Mesenchymal stem cell (in vitro differentiated cells and primary cell): ENCODE results near the gene ZBED4.

Experiments
- DNase-seq: peaks from one replicate; pipeline ENCODE4 v3.0.0-alpha.2; 2013
- H2AFZ ChIP-seq: one replicate; pipeline ENCODE4 v1.6.1; 2013; ENCODE audit warnings: low read depth, mild to moderate bottlenecking, control low read depth, inconsistent platforms, low read length, moderate library complexity
- H2AK5ac ChIP-seq: 2 replicates; pipeline ENCODE4 v1.6.1; 2013; ENCODE audit warnings: low read length, moderate library complexity, mild to moderate bottlenecking, inconsistent platforms; ENCODE audit not compliant: severe bottlenecking
- H2BK120ac ChIP-seq: one replicate; pipeline ENCODE4 v1.6.1; 2013; ENCODE audit warnings: low read depth, mild to moderate bottlenecking, inconsistent platforms, low read length, moderate library complexity
- H2BK12ac ChIP-seq, 2 experiments: one replicate each; pipeline ENCODE4 v1.6.1; 2013; ENCODE audit warnings: inconsistent platforms in 2 of 2, low read length in 2 of 2, mild to moderate bottlenecking in 2 of 2, moderate library complexity in 2 of 2, control low read depth in 1 of 2
- H2BK15ac ChIP-seq: one replicate; pipeline ENCODE4 v1.6.1; 2013; ENCODE audit warnings: mild to moderate bottlenecking, low read depth, inconsistent platforms; ENCODE audit not compliant: poor library complexity, severe bottlenecking
- H2BK5ac ChIP-seq: 2 replicates; pipeline ENCODE4 v1.6.1; 2013; ENCODE audit warnings: low read depth, mild to moderate bottlenecking, low read length, control low read depth, inconsistent platforms; ENCODE audit not compliant: poor library complexity, severe bottlenecking
- H3K14ac ChIP-seq, 2 experiments: one replicate each; pipeline ENCODE4 v1.6.1; 2013; ENCODE audit warnings: inconsistent platforms in 2 of 2, low read length in 2 of 2, control low read depth in 1 of 2, mild to moderate bottlenecking in 1 of 2, moderate library complexity in 1 of 2
- H3K18ac ChIP-seq, 2 experiments: one replicate each; pipeline ENCODE4 v1.6.1; 2013; ENCODE audit warnings: inconsistent platforms in 2 of 2, low read length in 2 of 2, control low read depth in 1 of 2, low read depth in 1 of 2, mild to moderate bottlenecking in 1 of 2
- H3K23ac ChIP-seq, 2 experiments: one replicate each; pipeline ENCODE4 v1.6.1; 2013; ENCODE audit warnings: inconsistent platforms in 2 of 2, low read length in 2 of 2, mild to moderate bottlenecking in 2 of 2, moderate library complexity in 2 of 2, control low read depth in 1 of 2
- H3K27ac ChIP-seq: 2 replicates; pipeline ENCODE4 v1.5.1; 2013; ENCODE audit warnings: mild to moderate bottlenecking, moderate library complexity, low read length, control low read depth, inconsistent platforms; ENCODE audit not compliant: poor library complexity, severe bottlenecking
- H3K27me3 ChIP-seq, 2 experiments: 2 replicates each; pipeline versions ENCODE4 v1.6.1 to v1.7.0; 2013; ENCODE audit warnings: low read length in 2 of 2, mild to moderate bottlenecking in 2 of 2, moderate library complexity in 2 of 2, control low read depth in 1 of 2, inconsistent platforms in 1 of 2; ENCODE audit not compliant: control insufficient read depth in 1 of 2, insufficient read depth in 1 of 2
- H3K36me3 ChIP-seq, 2 experiments: 2 replicates each; pipeline versions ENCODE4 v1.6.1 to v1.7.0; 2013; ENCODE audit warnings: low read length in 2 of 2, control low read depth in 1 of 2, inconsistent platforms in 1 of 2, low read depth in 1 of 2, mild to moderate bottlenecking in 1 of 2; ENCODE audit not compliant: insufficient read depth in 2 of 2, control insufficient read depth in 1 of 2
- H3K4ac ChIP-seq, 2 experiments: one replicate each; pipeline ENCODE4 v1.6.1; 2013; ENCODE audit warnings: inconsistent platforms in 2 of 2, low read length in 2 of 2, mild to moderate bottlenecking in 2 of 2, moderate library complexity in 2 of 2, control low read depth in 1 of 2, low read depth in 1 of 2
- H3K4me1 ChIP-seq: 2 replicates; pipeline ENCODE4 v1.6.1; 2013; ENCODE audit warnings: low read depth, low read length, control low read depth; ENCODE audit not compliant: control insufficient read depth, insufficient read depth
- H3K4me2 ChIP-seq: 2 replicates; pipeline ENCODE4 v1.6.1; 2013; ENCODE audit warnings: low read length, mild to moderate bottlenecking, inconsistent platforms; ENCODE audit not compliant: poor library complexity, severe bottlenecking
- H3K4me3 ChIP-seq, 2 experiments: 2 replicates each; pipeline versions ENCODE4 v1.5.1 to v1.7.0; 2013; ENCODE audit warnings: low read length in 2 of 2, mild to moderate bottlenecking in 2 of 2, control low read depth in 1 of 2, low read depth in 1 of 2; ENCODE audit not compliant: insufficient read depth in 1 of 2
- H3K79me1 ChIP-seq: replicated peaks from 2 replicates; pipeline ENCODE4 v1.6.1; 2013; ENCODE audit warnings: mild to moderate bottlenecking, control low read depth, low read length, inconsistent platforms; ENCODE audit not compliant: poor library complexity, severe bottlenecking
- H3K9ac ChIP-seq: 2 replicates; pipeline ENCODE4 v1.7.0; 2013; ENCODE audit warnings: mild to moderate bottlenecking, low read length, moderate library complexity
- H3K9me3 ChIP-seq: 2 replicates; pipeline ENCODE4 v1.7.0; 2013; ENCODE audit warnings: mild to moderate bottlenecking, low read length; ENCODE audit not compliant: control insufficient read depth
- H4K8ac ChIP-seq: one replicate; pipeline ENCODE4 v1.6.1; 2013; ENCODE audit warnings: inconsistent platforms, mild to moderate bottlenecking, low read length, moderate library complexity
- H4K91ac ChIP-seq: one replicate; pipeline ENCODE4 v1.6.1; 2013; ENCODE audit warnings: mild to moderate bottlenecking, low read length, inconsistent platforms
- WGBS: methylation state at CpG from one replicate; pipeline ENCODE4 v1.1.7; 2013; ENCODE audit warnings: mixed read lengths; 5-methylcytosine and 5-hydroxymethylcytosine counted together

ZBED4 gene

DNA sequence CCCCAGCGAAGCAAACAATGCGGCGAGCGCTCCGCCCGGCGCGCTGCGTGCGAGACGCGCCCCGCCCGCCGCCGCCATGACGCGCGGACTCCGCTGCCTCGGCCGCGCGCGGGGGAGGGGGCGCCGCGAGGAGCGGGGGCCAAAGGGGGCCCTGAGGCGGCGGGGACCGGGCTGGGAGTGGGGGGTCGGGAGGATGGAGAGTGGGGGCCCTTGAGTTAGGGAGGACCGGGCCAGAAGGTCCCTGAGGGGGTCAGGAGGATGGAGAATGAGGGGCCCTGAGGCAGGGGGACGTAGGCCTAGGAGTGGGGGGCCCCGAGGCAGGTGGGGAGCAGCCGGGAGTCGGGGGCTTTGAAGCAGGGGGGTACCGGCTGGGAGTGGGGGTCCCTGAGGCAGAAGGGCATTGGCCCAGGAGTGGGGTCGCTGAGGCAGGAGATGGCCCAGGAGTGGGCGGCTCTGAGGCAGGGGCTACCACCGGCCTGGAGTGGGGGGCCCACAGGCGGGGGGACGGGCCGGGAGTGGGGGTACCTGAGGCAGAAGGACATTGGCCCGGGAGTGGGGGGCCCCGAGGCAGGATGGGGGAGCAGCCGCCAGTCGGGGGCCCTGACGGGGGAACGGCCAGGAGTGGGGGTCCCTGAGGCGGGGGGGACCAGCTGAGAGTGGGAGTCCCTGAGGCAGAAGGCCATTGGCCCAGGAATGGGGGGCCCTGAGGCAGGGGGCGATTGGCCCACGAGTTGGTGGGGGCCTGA lies 25.6 kb upstream of the ZBED4 start, which contains the start of gene BRD1:
Gene BRD1 (minus strand): TSS at position 21 of the 746 bp plus-strand sequence. CDS start 3,556 bp downstream, outside the sequence.
- Histone ChIP-seq H2AFZ (peak within 1 kb of the TSS; percentile 48), H3K18ac (peak within 1 kb of the TSS; percentile 79 to 84), H2BK5ac (peak within 1 kb of the TSS; percentile 59), H2BK120ac (peak within 1 kb of the TSS; percentile 74), H3K27ac (no peak within 1 kb of the TSS), H2BK12ac (peak within 1 kb of the TSS in 1 of 2 experiments; percentile 58), H2BK15ac (peak within 1 kb of the TSS; percentile 83), H4K91ac (peak within 1 kb of the TSS; percentile 97), H3K27me3 (peaks cover 0 to 6% of the 10 kb centered on the region in 2 experiments), H3K4me3 (peak within 1 kb of the TSS; percentile 77 to 93), H2AK5ac (no peak within 1 kb of the TSS), H3K9ac (peak within 1 kb of the TSS; percentile 93), H3K14ac (peak within 1 kb of the TSS in 1 of 2 experiments; percentile 19), H3K23ac (peak within 1 kb of the TSS in 1 of 2 experiments; percentile 43), H3K36me3 (peaks cover 19 to 20% of the 10 kb centered on the region in 2 experiments), H3K79me1 (peaks cover 4% of the 10 kb centered on the region), H3K9me3 (peaks cover 8% of the 10 kb centered on the region), H4K8ac (peak within 1 kb of the TSS; percentile 99), H3K4me1 (peaks cover 36% of the 10 kb centered on the region), H3K4ac (peak within 1 kb of the TSS; percentile 65 to 97), H3K4me2 (peak within 1 kb of the TSS; percentile 84)
- WGBS = 16% methylated on average over 43 of the region's 54 CpGs
- peak; percentile 68 for DNase-seq

DNA sequence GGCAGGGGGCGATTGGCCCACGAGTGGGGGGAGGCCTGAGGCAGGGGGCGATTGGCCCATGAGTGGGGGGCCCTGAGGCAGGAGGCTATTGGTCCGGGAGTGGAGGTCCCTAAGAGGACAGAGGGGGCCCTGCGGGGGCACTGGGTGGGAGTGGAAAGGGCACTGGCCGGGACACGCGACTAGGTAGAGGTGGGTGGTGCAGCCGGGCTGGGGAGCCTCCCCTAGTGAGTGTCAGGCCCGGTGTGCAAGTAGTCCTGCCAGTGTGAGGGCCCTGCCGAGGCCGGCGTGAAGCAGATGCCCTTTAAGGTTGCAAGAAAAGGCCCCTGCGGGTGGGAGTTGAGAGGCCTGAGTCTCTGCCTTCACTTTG lies 25.1 kb upstream of the ZBED4 start:
- Histone ChIP-seq H3K9me3 (peaks cover 8% of the 10 kb centered on the region), H3K23ac (no peak overlapping the region), H2AFZ (no peak overlapping the region), H3K27me3 (peaks cover 0 to 9% of the 10 kb centered on the region in 2 experiments), H3K14ac (no peak overlapping the region), H3K18ac (no peak overlapping the region), H3K79me1 (peaks cover 1% of the 10 kb centered on the region), H3K36me3 (peaks cover 14 to 15% of the 10 kb centered on the region in 2 experiments), H3K4me3 (no peak overlapping the region), H3K4ac (peak overlapping the region in 1 of 2 experiments; percentile 27), H4K91ac (no peak overlapping the region), H2BK120ac (no peak overlapping the region), H3K27ac (no peak overlapping the region), H3K9ac (no peak overlapping the region), H2AK5ac (no peak overlapping the region), H4K8ac (peak overlapping the region; percentile 19), H2BK12ac (peak overlapping the region in 1 of 2 experiments; percentile 58), H3K4me2 (no peak overlapping the region), H2BK15ac (no peak overlapping the region), H3K4me1 (peaks cover 30% of the 10 kb centered on the region), H2BK5ac (no peak overlapping the region)
- DNase-seq = no peak
- 98% methylated on average over 14 of the region's 14 CpGs for WGBS

DNA sequence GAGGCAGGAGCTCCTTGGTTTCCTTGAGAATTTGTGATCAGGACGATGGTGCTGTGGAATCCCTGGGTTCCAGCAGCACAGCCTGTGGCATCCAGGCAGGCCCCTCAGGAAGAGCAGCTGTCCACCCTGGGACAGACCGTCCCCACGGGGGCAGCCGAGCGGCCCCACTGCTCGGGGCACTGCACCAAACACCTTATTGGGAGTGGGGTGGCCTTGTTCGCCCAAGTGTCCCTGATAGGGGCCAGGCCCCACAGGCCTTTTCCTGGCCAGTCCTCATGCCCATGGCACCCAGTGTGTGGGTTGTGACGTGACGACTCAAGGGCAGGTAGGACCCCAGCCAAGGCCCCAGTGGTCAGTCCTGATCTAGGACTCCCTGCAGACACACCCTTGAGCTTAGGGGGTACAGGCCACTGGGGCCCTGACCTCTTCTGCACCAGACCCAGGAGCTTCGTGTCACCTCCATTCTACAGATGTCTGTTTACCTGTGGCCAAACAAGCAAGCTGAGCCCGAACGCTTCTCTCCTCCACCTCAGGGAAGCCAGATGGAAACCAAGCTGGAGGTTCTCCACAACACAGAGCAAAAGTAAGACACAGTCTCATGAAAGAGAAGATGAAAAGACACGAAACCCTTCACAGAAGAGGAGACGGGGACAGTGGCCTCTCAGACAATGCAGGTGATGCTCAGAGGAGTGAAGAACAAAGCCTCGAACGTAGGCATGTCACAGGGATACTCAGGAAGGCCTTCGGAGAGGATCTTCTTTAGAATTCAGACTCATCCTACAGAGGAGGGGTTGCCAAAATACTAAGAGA lies 24.4 kb upstream of the ZBED4 start:
- H2AK5ac ChIP-seq = no peak overlapping the region
- DNase-seq = no peak
- H2BK15ac ChIP-seq = no peak overlapping the region
- no peak overlapping the region for H4K91ac ChIP-seq
- no peak overlapping the region for H3K4ac ChIP-seq
- no peak overlapping the region for H2BK12ac ChIP-seq
- peaks cover 24% of the 10 kb centered on the region for H3K4me1 ChIP-seq
- no peak overlapping the region for H2BK120ac ChIP-seq
- H3K4me3 ChIP-seq = no peak overlapping the region
- H3K18ac ChIP-seq = no peak overlapping the region
- no peak overlapping the region for H3K27ac ChIP-seq
- peaks cover 8% of the 10 kb centered on the region for H3K9me3 ChIP-seq
- H3K36me3 ChIP-seq = peaks cover 8% of the 10 kb centered on the region in 2 experiments
- no peak overlapping the region for H3K14ac ChIP-seq
- no peak overlapping the region for H3K9ac ChIP-seq
- H3K79me1 ChIP-seq = no peaks in the 10 kb centered on the region
- no peak overlapping the region for H4K8ac ChIP-seq
- H2BK5ac ChIP-seq = no peak overlapping the region
- H3K27me3 ChIP-seq = peaks cover 0 to 9% of the 10 kb centered on the region in 2 experiments
- no peak overlapping the region for H3K4me2 ChIP-seq
- 95% methylated on average over 17 of the region's 17 CpGs for WGBS
- H2AFZ ChIP-seq = no peak overlapping the region
- no peak overlapping the region for H3K23ac ChIP-seq
